HG02763 (cell line): ENCODE results near the gene MEN1.

Source experiments
- ATAC-seq: cut with Tn5 transposase; IDR thresholded peaks from one replicate; pipeline ENCODE4 v1.9.1; 2021; ENCODE audit warnings: mild to moderate bottlenecking, moderate library complexity; ENCODE audit not compliant: unreplicated experiment

Gene MEN1

DNA sequence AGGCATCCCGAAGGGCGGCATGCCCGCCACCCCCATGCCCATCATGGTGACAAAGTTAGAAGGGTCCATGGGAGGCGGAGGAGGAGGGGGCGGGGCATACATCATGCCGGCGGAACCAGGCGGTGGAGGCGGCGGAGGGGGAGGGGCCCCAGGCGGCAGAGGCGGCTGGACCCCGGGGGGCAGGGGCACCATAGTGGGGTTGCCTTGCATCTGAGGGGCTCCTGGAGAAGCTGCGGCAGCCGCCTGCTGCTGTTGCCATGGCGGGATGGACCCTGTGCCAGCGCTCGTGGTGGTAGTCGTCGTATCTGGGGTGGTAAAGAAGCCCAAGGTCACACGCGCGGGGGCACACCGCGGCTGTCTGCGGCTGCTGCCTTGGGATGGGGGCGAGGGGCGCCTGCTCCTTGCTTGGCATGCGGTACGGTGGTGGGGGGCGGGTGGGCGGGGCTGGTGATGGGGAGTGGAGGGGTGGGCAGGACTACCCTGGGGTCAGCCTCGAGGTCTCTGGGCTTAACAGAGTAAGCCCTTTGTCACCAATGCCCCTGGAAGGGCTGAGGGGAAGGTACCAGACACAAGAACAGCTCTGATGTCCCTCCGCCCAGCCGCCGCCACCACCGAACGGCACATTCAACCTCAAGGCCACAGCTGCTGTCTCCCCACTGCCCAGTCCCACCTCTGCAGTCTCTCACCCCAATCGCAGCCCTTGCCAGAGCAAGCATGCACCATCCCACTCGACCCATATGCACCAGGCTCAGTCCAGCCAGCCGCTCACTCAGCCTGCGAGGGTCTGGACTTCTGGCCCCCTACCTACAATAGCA lies 44.3 kb downstream of the MEN1 start:
- no peak for ATAC-seq

- ATAC-seq: no peak
Measured at GRCh38 chr11:64765291-64765850, 45.0 kb downstream of the MEN1 start.

- no peak for ATAC-seq
Measured at GRCh38 chr11:64764753-64765152, 45.6 kb downstream of the MEN1 start.

DNA sequence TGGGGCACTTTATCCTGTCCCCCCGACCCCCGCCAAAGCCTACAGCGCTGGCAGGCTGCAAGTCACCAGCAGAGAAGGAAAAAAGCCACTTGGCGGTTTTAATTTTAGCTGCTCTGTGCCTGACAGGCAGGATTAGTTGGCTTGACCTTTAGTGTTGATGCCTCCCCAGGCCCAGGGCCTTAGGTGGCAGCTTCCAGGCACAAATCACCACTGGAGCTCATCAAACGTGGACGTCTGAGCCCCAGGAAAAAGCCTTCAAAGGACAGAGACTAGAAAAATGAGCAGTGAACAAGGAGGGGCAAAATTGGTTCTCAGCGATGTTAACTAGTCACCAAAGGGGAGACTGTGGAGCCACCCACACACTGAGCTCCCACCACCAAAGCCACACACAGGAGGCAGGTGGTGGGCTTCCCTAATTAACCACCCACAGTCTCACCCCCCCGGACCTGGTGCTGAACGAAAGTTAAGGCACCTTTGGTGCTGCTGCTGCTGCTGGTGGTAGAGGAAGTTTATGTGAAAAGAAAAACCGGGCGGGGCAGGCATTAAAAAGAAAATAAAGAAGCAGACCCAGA lies 46.2 kb downstream of the MEN1 start:
- no peak for ATAC-seq

DNA sequence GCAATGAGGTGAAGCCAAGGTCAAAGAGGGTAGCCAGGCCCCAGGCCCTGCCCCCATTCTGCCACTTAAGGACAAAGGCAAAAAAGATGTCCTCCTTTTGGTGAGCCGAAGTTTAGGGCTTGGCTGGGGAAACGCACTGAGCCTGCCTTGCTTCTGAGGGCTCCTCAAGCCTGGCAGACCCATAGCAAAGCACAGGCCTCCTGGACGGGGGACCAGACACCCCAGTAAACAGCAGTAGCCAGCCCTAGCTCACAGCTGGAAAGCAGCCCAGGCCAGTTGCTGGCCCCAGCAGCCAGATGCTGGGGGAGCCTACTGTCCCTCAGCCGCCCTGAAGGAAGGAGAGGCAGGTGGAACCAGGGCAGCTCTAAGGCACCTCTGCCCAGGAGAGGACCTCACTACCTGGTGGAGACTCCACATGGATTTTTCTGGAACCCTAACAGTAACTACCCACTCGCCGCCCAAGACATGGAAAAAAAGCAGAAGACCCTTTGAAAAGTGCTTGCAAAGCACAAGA lies 46.8 kb downstream of the MEN1 start:
- ATAC-seq: no peak

DNA sequence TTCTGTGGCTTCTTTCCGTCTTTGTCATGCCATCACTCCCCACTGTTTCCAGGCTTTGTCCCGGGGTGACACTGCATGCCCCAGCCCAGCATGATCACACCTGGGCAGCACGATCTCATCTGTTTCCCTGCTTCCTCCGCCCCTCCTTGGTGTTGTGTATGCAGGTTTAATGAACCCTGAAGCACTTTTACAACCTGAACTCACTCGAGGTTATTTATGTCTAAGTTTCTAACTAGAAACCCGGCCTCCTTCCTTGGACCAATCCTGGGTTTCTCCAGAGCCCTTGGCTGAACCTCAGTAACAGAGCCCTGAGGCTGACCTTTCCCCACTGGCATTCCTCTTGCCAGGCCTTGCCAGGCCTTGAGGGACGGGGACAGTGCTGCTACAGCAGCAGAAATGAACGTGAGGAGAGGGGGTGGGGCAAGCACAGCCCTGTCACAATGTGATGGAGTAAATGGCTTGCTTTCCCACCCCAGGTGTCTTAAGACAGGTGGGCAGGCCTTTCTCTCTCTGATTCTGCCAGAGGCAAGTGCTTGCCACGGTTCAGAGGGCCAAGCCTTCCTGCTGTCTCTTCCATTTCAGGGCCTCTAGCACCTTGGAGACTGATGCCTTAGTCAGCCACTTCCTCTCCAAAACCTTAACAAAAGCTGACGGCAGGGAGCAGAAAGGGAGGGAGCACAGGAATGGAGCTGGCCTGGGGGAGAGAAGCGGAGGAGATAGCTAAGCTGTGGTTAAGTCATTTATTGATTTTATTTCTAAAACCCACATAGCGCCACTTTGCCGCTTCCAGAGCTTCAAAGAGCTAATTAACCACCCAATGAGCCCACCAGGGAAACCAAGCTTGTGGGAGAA lies 47.5 kb downstream of the MEN1 start:
- no peak for ATAC-seq

DNA sequence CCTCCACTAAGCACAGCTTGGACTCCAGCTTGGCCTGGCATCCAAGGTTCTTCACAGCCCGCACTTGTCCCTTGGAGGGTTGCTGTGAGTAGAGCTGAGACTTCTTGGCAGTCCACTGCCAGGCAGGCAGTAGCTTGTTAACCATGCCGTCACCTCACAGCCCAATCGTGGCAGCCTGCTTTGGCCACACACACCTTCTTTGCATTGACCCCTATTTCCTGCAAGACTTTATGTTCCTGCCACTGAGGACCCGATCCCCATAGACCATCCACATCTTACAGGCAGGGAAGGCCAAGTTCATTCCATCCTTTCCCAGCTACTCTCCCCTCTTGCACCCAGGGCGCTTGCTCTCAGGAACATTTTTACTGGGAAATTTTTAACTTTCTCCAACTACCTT lies 48.1 kb downstream of the MEN1 start:
- no peak for ATAC-seq

DNA sequence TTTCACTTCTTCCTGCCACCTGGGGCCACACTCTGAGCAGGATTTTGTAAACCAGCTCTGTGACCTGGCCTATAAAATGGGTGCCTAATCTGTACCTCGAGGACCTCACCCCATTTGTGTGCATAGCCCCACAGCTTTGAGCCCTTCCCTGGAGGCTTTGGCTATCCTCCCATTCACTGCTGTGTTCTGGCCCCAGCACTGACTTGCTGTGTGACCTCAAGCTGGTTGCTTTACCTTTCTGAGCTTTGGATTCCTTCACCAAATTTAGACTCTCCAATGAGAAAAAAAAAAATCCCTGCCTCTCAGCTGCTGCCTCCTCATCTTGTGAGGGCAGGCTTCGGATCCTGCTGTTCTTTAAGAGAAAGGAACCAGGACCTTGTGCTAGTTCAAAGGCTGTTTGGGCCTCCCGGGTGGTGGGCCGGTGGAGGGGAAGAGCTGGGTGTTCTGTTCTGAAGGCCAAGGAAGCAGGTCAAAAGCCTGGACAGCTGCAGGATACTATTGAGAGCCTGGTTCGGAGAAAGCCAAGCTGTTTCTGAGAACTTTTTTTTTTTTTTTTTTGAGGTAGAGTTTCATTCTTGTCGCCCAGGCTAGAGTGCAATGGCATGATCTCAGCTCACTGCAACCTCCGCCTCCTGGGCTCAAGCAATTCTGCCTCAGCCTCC lies 49.5 kb downstream of the MEN1 start:
- ATAC-seq: no peak

GRCh38 chr11:64759722-64760719 lies 50.3 kb downstream of the MEN1 start, which contains the start of gene PYGM:
TSS of gene PYGM (minus strand) at chr11:64759974. CDS start at chr11:64759898, 76 bp downstream.
- no peak for ATAC-seq

DNA sequence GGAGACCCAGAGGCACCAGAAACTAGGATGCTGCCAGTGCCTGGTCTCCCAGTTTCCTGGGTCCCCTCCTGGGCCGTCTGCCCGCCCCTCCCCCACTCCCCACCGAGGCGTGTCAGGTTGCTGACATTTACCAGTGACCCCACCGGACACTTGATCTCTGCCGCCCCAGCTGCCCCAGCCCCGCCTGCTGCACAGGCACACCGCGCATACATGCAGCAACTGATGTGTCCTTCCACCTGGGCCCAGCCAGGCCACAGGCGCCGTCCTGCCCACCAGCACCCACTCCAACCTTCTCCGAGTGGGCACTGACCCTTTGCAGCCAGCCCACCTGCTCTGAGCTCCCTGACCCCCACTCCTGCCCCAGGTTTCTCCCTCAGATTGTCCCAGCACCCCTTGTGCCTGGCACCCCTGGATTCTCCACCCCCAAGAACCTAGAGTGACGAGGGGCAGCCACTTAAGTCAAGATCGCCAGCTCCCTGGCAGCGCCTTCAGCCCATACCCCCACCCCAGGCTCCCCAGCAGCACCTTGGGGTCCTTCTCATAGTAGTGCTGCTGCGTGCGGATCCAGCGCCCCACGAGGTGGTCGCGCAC lies 51.1 kb downstream of the MEN1 start:
- ATAC-seq: no peak

DNA sequence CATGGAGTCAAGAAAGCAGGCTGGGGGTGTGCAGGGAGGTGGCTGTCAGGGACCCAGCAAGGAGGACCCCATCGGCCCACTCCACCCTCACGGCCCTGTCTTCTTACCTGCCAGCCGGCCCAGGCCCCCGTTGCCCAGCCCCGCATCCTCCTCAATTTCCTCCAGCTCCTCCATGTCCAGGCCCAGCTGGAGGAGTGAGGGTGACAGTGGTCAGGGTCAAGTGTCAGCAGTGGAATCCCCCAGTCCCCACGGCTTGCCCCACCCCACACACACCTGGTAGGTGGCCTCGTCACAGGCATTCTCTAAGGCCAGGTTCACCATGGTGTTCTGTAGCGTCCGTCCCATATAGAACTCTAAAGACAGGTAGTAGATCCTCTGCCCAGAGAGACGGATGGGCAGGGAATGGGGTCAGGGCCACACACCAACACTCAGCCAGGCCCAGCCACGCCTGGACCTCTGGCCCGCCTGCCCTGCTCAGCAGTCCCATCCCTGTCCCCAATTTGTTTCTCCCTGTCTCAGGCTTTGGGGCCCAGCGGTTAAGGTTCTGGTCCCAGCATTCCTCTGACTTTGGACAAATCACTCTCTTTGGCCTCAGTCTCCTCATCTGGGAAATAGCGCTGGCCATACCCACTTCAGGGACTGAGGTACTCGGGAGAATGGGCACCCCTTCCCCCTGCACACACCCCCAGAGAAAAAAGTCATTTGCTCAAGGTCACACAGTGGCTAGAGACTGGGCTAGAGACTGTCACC lies 51.8 kb downstream of the MEN1 start:
- ATAC-seq: no peak

DNA sequence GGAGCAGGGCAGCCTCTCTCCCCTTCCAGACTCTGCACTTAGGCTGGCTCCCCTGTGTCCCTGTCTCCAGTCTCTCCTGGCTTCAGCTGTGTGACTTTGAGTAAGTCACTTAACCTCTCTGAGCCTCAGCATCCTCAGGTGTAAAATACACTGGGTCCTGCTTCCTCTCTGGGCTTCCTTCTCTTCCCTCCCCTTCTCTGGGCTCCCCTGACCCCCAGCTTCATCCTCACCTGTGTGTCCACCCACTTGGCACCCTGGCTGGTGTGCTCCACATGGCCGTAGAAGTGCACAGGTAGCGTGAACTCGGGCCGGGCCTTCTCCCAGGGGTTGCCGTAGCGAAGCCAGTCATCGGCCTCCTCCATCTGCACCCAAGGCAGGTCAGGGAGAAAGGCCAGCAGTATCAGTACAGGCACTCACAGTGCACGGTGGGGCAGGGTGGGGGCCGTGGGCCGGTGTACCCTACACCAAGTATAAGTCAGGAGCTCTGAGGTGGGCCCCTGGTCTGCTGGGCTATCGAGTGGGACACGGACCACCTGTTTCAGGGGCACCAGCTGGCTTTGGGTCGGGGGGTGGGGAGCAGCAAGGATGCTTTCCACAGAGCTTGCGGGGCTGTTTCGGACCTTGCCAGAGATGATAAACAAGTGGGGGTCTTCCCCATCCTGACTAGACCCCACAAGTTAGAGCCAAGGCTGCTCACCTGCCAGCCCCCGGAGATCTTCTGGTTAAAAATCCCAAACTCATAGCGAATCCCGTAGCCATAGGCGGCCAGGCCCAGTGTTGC lies 52.6 kb downstream of the MEN1 start:
- ATAC-seq: no peak

DNA sequence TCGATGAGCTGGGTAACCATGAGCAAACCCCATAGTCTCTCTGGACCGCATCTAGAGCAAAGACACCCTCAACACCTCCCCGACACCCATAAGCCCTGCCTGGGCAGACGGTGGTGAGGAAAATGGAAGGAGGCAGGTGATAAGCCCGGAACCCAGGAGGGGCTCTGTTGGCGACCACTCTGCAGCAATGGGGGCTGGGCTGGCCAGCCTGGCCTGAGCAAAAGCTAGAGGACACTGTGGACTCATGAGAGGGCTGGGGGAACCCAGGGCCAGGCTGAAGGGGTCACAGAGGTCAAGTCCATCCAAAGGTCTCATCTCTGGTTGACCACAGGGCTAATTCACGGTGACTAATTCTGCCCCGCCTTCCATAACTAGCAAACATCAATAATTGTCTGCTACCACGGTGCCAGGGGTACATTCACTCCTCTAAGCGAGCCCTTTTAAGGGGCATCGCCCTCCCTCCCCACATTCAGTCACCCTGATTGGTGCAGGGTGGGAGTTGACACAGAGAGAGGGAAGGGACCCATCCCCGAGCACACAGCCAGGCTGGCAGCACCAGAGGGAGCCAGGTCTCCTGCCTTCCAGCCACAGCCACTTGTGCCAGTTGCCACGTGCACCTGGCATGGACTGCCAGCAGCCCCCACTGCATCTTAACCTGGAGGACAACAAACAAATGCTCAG lies 54.5 kb downstream of the MEN1 start:
- no peak for ATAC-seq

GRCh38 chr11:64754919-64755662 lies 55.3 kb downstream of the MEN1 start:
- no peak for ATAC-seq

DNA sequence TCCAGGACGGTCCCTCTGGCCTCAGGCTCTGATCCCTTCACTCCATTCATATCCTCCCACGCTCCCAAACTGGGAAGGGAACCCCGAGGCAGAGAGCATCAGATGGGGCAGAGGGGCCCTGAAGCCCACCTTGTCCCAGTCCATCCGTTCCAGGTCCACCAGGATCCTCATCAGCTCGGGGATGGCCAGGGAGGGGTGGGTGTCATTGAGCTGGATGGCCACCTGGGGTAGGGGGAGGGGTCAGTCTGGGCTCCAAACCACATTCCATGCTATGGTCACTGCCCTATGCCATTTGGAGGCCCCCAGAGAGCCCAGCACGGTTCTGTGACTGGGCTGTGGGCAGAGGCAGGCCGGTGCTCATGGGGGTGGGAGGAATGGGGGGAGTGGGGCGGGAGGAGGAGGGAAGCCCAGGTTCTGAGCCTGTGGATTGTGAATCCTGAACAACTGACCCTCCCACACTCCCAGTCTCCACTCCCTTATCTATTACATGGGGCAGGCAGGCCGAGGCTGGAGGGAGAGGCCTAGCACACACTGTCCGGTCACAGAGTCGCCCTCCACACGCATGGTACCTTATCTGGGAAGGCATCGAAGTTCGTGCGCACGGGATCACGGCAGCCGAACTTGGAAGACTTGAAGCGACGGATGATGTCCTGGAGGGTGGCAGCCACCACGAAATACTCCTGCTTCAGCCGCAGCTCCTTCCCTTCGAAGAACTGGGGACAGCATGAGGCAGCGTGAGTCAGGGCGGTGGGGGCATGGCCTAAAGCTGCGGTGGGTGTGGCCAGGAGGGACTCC lies 56.0 kb downstream of the MEN1 start:
- ATAC-seq: no peak
